Measurements from ENCODE around the gene RUBCNL.
"Not testable (repeated sequence)": the region's sequence is repeated elsewhere in the genome, so short reads cannot be mapped to it uniquely, and the experiment has no call there.

Gene RUBCNL, protein sequence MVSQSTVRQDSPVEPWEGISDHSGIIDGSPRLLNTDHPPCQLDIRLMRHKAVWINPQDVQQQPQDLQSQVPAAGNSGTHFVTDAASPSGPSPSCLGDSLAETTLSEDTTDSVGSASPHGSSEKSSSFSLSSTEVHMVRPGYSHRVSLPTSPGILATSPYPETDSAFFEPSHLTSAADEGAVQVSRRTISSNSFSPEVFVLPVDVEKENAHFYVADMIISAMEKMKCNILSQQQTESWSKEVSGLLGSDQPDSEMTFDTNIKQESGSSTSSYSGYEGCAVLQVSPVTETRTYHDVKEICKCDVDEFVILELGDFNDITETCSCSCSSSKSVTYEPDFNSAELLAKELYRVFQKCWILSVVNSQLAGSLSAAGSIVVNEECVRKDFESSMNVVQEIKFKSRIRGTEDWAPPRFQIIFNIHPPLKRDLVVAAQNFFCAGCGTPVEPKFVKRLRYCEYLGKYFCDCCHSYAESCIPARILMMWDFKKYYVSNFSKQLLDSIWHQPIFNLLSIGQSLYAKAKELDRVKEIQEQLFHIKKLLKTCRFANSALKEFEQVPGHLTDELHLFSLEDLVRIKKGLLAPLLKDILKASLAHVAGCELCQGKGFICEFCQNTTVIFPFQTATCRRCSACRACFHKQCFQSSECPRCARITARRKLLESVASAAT

DNA sequence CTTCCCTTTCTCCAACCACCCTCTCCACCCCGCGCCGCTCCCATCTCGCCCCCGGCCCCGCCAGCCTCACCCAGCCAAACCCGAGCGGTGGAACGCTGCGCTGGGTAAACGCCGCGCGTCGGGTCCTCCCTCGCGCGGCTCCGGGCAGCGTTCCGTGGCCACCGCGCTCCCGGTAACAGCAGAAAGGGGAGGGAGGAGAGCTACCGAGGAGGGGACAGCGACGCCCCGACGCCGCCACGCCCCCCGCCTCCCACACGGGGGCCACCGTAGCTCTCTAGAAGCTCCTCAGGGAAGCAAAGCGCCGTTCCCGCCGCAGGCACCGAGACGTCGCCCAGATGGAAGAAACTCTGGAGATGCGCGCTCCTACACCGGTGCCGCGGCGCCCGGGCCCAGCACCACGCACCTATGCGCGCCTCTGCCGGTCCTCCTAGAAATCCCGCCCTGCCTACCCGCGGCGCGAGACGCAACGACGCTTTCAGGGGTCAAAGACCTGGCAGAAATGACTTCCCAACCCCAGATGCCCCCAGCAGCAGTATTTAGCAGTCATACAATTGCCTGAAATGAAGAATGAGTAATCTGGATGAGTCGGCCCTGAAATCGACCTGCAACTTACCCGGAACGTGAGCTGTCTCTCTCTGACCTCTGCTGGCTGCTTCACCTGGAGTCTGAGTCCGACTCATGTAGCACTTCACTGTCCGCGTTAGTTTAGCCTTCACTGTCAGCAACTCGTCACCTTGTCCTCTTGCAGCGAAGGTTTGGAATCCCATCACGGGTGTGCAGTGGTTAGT is at the start of gene RUBCNL:
TSS of gene RUBCNL (minus strand) at position 189 of the 788 bp plus-strand sequence. CDS start 14,777 bp downstream, outside the sequence.
- peak; percentile 41 for DNase-seq

DNA sequence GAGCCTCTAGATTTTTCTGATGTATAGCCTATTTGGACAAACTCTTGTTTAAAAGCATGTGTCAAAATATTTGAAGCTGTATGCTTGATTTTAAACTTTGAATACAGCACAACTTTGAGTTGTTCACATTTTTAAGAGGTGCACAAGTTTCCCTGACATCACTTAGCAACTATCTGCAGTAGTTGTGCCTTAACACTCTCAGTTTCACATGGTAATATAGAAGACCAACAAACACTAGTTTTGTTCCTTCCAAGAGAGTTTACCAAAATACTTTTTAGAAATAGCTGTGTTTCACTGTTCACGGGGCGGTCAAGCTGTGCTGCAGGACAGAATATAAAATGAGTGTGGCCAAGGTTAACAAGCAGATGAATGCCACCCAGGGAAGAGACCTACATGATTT is 42.5 kb upstream of the RUBCNL start:
- DNase-seq, result not testable (repeated sequence)

DNA sequence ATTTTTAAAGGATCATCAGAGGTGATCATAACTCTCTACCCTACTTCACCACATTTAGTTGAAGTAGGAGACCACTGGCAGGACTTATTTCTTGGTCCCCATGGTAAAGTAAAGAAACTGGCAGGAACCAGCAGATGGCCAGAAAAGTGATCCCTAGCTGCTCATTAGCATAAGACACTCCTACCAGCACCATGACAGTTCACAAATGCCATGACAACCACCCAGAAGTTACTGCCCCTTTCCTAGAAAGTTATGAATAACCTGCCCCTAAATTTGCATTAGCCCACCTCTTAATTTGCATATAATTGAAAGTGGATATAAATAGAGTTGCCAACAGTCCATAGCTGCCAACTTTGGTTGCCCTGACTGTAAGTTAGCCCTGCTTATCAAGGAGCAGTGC is 18.4 kb upstream of the RUBCNL start:
- no peak for DNase-seq

DNA sequence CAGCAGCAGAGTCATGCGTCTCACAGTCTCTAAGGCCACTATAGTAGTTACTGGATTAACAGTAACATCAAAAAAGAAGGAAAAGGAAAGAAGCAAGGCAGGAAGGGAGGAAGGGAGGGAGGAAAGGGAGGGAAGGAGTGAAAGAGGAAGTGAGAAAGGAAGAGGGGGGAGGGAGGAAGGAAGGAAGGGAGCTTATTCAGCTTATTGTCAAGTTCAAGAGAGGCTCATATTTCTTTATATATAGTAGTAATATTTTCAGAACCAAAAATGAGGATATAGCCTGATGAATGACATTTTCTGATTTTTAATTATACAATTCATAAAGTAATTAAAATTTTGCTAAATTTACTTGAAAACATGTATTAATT is 17.7 kb upstream of the RUBCNL start:
- DNase-seq, result no peak

DNA sequence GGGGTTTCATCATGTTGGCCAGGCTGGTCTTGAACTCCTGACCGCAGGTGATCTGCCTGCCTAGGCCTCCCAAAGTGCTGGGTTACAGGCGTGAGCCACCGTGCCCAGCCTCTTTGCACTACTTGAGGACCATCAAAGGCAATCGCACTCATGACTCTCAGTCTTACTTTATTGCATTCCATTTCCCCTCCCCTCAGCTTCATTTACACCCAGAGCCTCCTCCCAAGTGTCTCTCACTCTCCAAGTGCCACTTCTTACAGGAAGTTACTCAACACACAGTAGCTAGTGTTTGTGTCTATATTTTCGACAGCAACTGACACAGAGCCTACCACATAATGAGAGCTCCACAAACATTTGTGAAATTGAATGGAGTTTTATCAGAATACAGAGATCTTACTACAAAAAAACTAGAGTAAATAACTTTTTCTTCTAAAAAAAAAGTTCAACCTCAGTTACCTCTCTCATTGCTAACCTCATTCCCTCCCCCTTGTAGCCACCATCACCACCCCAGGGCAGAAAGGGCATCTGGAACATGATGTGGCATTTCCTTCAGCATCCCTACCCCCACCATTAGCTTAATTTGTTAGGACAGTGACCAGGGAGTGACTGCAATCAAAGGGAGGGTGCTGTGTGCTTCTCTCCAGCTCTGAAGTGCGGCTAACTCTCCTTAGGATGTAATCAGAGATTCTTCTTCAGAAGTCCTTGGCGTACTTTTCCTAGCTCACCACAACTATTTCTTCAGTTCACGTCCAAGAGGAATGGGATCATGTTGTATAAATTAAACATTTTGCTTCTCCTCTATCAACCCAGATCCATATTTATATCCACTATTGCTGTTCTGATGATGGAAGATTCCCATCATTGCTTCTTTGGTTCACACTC is 17.0 kb upstream of the RUBCNL start:
- no peak for DNase-seq

DNA sequence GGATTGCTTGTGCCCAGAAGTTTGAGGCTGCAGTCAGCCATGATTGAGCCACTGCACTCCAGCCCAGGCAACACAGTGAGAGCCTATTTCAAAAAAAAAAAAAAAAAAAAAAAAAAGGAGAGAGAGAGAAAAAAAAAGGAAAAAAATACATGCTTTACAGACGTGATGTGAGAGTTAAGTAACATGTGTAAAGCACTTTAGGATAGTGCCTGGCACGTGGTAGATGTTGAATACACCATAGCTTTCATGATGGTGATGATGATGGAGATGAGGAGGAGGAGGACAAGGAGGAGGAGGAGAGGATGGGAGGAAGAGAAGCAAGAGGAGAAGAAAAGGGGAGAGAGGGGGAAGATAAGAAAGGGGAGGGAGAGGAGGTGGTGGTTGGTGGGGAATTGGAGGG is 15.1 kb upstream of the RUBCNL start:
- no peak for DNase-seq

DNA sequence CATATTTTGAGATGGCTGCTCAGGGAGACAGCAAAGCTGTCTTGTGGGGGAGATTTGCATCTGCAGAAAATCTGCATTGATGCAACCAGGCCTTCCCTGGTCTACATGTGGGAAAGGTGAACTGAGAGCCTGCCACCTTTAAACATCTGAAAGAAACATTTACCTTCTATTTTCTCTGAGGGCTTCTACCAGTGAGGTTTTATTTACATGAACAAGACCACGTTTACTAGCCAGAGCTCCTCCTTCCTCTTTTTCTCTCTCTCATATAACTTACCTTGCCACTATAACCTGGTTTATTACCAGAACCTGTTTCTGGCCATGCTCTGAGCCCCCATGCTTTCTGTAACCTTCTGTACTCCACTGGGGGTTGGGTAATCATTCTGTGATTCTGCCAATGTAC is 14.4 kb upstream of the RUBCNL start:
- DNase-seq, result no peak

DNA sequence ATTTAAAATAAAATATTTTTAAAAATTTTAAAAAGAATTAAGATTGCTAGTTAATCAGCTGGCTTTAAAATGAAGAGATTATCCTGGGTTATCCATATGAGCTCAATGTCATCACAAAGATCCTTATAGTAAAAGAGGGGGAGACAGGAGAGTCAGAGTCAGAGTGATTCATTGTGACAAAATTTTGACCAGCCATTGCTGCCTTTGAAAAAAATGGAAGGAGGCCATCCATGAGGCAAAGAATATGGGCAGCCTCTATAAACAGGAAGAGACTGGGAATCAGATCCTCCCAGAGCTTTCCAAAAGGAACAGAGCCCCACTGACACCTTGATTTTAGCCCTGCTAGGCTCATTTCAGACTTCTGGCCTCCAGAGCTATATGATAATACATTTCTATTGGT is 9.3 kb upstream of the RUBCNL start:
- DNase-seq, result no peak

DNA sequence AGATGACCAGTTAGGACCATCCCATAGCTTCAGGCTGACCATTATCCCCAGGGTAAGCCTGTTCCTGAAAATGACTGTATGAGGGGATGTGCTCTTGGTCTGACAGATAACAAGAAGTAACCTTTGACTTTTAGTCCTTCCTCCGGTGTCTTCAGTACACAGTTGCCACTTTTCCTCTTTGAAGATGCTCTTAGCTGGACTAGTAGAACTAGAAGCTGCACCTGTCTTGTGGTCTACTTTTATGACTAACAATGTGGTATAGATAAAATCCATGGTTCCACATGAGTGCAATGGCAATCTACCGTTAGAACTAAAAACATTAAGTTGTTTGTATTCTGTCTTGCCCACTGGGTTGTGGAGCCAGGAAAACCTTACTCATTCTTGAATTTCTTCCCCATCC is 5.9 kb upstream of the RUBCNL start:
- no peak for DNase-seq

DNA sequence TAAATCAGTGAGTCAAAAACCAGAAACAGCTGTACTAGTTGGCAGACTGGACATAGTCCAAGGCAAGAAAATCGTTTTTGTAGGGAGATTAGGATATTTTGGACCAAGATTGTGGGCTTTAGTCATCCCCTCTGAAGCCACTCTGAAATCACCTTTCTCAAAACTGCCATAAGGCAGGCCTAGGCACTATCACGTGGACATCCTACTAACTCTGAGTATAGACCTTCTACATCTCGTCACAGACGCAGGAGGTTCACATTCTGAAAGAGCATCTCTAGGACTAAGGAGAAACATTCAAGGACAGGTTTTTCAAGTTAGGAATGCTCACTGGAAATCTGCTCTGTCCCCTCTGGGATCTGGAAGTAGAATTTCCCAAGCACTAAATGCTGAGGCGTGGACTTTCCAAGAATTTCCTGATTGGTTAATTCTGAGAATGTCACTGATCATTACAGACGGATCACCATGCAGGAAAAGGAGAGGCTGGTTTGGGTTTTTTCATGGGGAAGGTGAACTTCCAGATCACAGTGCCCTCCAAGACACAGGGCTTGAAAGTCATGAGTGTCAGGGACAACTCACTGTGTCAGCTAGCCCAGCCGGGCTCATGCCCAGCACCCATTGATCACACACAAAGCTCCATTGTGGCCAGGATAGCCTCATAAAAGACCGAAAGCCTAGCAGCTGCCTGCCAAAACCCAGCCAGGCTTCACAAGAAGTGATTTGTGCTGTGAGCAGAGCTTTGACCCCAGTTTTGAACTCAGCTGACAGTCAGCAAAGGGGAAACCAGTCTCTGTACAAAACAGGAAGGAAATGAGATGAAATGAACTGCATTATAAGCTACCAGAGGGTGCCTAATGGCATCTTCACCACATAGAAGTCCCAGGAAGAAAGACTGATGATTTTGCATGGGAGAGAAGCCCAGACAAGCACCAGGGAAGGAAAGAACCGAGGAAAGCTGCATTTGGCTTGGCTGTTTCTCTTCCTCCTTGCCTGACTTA is 2.7 kb upstream of the RUBCNL start:
- no peak for DNase-seq

DNA sequence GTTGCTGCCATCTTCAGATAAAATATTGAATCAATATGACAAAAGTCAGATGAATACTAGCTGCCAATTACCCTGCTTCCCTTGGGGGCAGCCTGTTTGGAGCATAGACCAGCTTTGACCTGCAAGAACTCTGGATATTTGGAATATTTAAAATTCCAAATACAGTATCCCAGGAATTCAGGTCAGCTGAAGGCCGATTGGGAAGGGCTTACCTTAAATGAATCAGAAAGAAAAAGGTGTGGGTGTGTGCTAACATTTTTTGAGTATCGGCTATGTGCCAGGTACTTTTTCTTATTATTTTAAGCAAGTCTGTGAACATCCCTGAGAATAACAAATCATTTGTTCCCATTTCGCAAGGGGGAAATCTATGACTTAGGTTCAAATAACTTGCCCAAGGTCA is 1.8 kb upstream of the RUBCNL start:
- no peak for DNase-seq

DNA sequence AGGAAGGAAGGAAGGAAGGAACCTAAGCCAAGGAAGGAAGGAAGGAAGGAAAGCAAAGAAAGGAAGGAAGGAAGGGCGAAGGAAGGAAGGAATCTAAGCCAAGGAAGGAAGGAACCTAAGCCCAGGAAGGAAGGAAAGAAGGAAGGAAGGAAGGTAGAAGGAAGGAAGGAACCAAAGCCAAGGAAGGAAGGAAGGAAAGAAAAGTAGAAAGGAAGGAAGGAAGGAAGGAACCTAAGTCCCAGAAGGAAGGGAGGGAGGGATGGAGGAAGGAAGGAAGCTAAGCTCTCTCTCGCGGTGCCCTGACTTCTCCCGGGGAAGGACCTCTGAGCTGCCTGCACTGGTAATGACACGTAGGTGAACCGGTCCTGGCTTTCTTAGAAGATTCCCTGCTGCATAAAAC is 1.3 kb upstream of the RUBCNL start:
- DNase-seq, result no peak

DNA sequence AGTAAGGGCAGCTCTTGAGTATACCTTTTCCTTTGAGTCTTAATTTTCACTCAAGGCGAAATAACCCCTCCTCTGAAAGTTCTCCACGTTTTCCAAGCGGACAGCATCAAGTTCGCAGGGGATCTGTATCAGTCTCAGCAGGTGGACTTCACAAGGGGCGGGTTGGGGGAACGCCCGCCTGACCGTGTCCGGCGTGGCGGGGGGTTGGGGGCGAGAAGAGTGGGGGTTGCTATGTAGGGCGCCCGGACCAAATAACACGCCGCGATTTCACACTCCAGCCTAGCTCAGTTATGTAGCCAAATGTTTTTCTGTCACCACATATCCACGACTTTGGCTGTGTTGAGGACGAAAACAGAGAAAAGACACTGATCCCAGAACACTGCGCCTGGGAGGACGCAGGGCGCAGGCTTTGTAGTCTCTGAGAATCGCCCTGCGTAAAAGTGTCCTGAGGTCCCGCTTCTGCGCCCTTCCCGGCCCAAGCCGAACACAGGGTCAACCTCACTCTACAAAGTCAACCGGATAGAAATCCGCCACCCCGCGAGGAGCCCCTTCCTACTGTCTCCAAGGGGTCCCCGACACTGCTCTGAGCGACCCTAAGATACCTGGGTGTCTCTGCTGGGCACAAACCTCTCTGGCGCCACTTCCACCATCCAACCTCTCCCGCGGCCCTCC is 524 bp downstream of the RUBCNL start:
- DNase-seq, result no peak

DNA sequence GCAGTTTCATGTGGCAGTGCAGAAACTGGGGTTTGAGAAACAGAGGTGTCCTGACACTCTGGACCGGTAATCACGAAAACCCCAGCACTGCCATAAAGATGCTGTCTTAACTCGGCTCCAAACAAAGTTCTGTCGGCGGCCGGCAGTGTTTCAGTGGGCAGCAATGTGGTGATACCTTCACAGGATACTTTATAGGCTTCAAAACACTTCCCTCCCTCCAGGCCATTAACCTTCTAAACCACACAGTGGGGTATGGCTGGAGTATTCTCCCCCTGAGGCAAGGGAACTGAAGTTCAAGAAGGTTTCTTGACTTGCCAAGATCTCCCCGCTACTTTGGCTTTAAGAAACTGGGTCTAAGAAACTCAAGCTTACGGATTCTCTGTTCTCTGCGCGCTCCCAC is 1.1 kb downstream of the RUBCNL start:
- no peak for DNase-seq

DNA sequence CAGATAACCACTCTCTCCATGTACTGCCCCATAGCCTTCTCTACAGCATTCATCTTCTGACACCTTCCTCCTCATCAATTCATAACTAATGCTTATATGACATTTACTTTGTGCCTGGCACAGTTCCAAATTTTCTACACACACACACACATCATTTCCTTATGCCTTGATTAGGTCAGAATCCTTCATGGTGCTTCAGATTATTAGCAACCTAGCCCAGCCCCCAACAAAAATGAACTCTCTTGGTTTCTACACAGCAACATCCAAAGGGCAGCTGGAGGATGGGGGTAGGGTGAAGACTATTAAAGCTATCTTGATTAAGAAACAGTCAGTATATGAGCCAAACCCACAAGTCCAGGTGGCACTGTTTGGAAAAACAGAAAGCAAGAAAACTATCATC is 3.7 kb downstream of the RUBCNL start:
- no peak for DNase-seq

DNA sequence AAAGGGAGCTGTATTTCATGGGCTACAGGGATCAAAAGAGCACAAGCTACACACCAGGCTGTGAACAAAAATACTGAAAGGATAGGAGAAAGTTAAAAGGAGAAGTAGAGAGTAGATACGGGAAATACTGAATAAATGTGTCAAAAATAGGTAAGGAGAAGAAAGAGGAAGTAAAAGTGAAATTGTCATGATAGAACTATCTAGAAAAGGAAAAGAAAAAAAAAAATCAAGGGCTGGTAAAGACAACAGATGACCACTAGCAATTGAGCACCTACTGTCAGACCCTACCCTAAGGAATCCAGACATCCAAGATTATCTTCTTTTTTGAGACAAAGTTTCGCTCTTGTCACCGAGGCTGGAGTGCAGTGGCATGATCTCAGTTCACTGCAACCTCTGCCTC is 4.8 kb downstream of the RUBCNL start:
- no peak for DNase-seq

DNA sequence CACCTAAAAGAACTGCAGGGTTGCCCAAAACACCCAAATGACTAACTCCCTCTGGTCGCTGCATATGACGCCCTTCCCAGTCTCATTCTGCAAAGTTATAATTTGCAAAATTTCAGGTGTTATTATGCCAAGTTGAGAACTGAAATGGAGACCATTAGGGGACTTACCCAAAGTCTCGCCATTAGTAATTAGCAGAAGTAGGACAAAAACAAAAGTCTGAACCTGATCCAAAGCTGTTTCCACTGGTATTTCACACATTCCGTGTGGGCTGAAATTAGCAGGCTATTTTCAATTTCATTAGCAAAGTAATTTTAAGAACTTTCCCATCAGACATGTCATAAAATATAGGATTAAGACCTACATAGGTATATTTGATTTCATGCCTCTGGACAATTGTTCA is 6.8 kb downstream of the RUBCNL start:
- no peak for DNase-seq

DNA sequence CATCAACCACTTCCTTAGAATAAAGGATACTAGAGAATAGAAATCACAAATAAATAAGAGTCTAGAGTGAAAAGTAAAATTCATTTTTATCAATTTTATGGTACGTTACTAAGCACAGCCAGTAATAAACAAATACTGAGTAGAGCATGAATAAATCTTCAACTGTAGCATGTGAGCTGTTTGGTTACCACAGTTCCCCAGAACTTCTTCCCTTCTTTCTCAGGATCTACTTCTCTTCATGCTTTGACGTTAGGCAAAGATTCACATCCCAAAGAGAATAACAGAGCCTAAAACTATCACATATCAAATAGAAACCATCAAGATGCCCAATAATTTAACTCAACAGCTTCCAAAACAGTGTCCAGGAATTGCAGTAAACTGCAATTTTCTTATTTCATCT is 7.4 kb downstream of the RUBCNL start:
- no peak for DNase-seq

DNA sequence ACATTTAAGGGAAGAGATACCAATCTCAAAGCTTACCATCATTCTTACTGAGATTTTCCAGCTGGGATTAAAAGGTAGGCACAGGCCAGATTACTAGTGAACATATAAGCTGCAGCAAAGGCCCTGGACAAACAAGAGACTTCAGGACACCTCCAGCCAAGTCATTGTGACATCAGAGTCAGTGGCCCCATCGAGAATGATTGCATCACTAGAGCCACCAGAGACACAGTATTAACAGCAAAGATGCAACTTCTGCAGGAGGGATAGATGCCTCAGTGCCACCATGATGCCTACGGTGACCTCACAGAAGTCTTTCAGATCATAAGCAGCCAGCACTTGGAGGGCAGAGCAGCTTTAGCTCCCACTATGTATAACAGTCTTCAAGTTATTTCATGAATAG is 8.6 kb downstream of the RUBCNL start:
- DNase-seq, result no peak

DNA sequence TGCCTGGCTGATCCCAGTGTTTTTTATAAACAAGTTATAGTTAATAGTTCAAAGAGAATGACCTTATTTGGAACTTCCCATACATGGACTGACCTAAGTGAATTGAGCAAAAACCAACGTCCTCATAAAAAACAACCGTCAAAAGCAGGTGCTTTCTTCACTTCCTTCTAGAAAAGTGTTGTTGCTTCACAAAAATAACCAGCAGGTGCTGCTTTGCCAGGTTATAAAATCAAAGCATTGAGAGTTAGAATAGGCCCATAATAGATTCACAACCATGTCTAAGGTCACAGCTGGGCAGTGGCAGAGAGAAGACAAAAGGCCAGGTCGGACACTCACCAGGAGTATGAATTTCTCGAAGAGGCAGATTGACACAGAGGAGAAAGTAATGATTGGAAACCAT is 9.5 kb downstream of the RUBCNL start:
- no peak for DNase-seq

DNA sequence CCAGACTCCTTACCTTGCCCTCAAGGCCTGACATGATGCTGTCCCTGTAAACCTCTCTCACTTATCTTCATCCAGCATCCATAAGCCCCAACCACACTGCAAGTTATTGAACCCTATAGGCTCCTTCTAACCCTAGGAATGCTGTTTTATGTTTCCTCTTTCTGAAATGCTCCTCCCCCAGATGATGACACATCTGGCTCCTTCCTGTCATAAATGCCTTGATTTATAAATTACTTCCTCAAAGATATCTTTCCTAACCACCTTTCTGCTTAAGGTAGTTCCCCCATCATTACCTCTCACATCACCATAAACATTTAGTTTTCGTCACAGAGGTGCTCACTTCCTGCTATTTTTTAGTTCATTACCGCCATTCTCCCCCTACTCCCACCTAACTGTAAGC is 12.3 kb downstream of the RUBCNL start:
- DNase-seq, result no peak
